CD8-positive, alpha-beta memory T cell (primary cell): ENCODE data around the gene TTLL4. TPM values are rescaled to one million over a fixed set of nuclear protein-coding genes. Genes with fewer than 3 reads are reported as not detected.

Experiments used
- polyA plus RNA-seq: library from polyadenylated mRNA; unstranded; fragments of 300-500 nt; fragmentation: Illumina TruSeq; gene quantifications from one replicate; pipeline ENCODE4 v1.2.3, GENCODE V29; 2021
- total RNA-seq, 2 experiments: library from RNA; stranded (reverse); gene quantifications; one replicate each; pipeline ENCODE4 v1.2.3, GENCODE V29; 2021

Gene TTLL4
- total and polyA plus RNA-seq, 3 experiments from 2014 or later = 7.1 to 44.2 (median 42.0) TPM

Other genes with a start within 250 kb of the TTLL4 start
- gene USP37, start 142.5 kb upstream of the TTLL4 start, total RNA-seq = 10 to 100 TPM; 29.9 to 31.5 TPM
- gene USP37, start 142.5 kb upstream of the TTLL4 start, polyA plus RNA-seq = 12.5 TPM
- 100 to 1,000 TPM; 131 to 135 TPM for gene CNOT9, start 142.0 kb upstream of the TTLL4 start, total RNA-seq
- gene CNOT9, start 142.0 kb upstream of the TTLL4 start, polyA plus RNA-seq = 22.5 TPM
- gene PLCD4, start 102.9 kb upstream of the TTLL4 start, total RNA-seq = under 1 TPM in 1 of 2 experiments, not detected in 1; 0.16 TPM
- gene PLCD4, start 102.9 kb upstream of the TTLL4 start, polyA plus RNA-seq = 0.49 TPM
- 10 to 100 TPM; 60.4 to 64.0 TPM for gene ZNF142, start 51.2 kb upstream of the TTLL4 start, total RNA-seq
- 19.7 TPM for gene ZNF142, start 51.2 kb upstream of the TTLL4 start, polyA plus RNA-seq
- gene BCS1L, start 51.2 kb upstream of the TTLL4 start, total RNA-seq = 10 to 100 TPM; 91.7 to 93.9 TPM
- 10.1 TPM for gene BCS1L, start 51.2 kb upstream of the TTLL4 start, polyA plus RNA-seq
- gene RNF25, start 38.8 kb upstream of the TTLL4 start, total RNA-seq = 10 to 100 TPM; 29.0 to 36.8 TPM
- 14.4 TPM for gene RNF25, start 38.8 kb upstream of the TTLL4 start, polyA plus RNA-seq
- 10 to 100 TPM; 19.9 to 21.4 TPM for gene STK36, start 38.7 kb upstream of the TTLL4 start, total RNA-seq
- gene STK36, start 38.7 kb upstream of the TTLL4 start, polyA plus RNA-seq = 3.9 TPM
- 1 to 10 TPM; 1.2 TPM for gene CYP27A1, start 71.3 kb downstream of the TTLL4 start, total RNA-seq
- gene CYP27A1, start 71.3 kb downstream of the TTLL4 start, polyA plus RNA-seq = not detected
- not detected for gene PRKAG3, start 121.0 kb downstream of the TTLL4 start, total RNA-seq
- not detected for gene PRKAG3, start 121.0 kb downstream of the TTLL4 start, polyA plus RNA-seq
- gene WNT6, start 149.0 kb downstream of the TTLL4 start, total RNA-seq = under 1 TPM; 0.27 to 0.42 TPM
- gene WNT6, start 149.0 kb downstream of the TTLL4 start, polyA plus RNA-seq = 0.39 TPM
- 1 to 10 TPM; 1.0 to 1.5 TPM for gene WNT10A, start 170.0 kb downstream of the TTLL4 start, total RNA-seq
- gene WNT10A, start 170.0 kb downstream of the TTLL4 start, polyA plus RNA-seq = 1.1 TPM
- not detected for gene CDK5R2, start 248.8 kb downstream of the TTLL4 start, total RNA-seq
- gene CDK5R2, start 248.8 kb downstream of the TTLL4 start, polyA plus RNA-seq = not detected